Activated T-cell treated with anti-CD3 and anti-CD28 coated beads, Interleukin-2, amount 50 U/mL, for 24 hours (primary cell): ENCODE results near the gene MSI2.
"Not testable (repeated sequence)": the region's sequence is repeated elsewhere in the genome, so short reads cannot be mapped to it uniquely, and the experiment has no call there.

Experiments
- DNase-seq: peaks from one replicate; pipeline ENCODE4 v3.0.0-alpha.2; 2020
- H3K27ac Mint-ChIP-seq: 2 replicates; pipeline ENCODE4 v1.8.0; 2020; ENCODE audit warnings: mild to moderate bottlenecking, mixed read lengths
- H3K27me3 Mint-ChIP-seq: 2 replicates; pipeline ENCODE4 v1.8.0; 2020; ENCODE audit warnings: mixed read lengths
- H3K36me3 Mint-ChIP-seq: 2 replicates; pipeline ENCODE4 v1.8.0; 2020; ENCODE audit warnings: low read depth, mixed read lengths
- H3K4me1 Mint-ChIP-seq: 2 replicates; pipeline ENCODE4 v1.8.0; 2020; ENCODE audit warnings: low read depth, mixed read lengths
- H3K4me3 Mint-ChIP-seq: 2 replicates; pipeline ENCODE4 v1.8.0; 2020; ENCODE audit warnings: mild to moderate bottlenecking, moderate library complexity, mixed read lengths
- H3K9me3 Mint-ChIP-seq: 2 replicates; pipeline ENCODE4 v1.8.0; 2020; ENCODE audit warnings: mixed read lengths

MSI2 gene

DNA sequence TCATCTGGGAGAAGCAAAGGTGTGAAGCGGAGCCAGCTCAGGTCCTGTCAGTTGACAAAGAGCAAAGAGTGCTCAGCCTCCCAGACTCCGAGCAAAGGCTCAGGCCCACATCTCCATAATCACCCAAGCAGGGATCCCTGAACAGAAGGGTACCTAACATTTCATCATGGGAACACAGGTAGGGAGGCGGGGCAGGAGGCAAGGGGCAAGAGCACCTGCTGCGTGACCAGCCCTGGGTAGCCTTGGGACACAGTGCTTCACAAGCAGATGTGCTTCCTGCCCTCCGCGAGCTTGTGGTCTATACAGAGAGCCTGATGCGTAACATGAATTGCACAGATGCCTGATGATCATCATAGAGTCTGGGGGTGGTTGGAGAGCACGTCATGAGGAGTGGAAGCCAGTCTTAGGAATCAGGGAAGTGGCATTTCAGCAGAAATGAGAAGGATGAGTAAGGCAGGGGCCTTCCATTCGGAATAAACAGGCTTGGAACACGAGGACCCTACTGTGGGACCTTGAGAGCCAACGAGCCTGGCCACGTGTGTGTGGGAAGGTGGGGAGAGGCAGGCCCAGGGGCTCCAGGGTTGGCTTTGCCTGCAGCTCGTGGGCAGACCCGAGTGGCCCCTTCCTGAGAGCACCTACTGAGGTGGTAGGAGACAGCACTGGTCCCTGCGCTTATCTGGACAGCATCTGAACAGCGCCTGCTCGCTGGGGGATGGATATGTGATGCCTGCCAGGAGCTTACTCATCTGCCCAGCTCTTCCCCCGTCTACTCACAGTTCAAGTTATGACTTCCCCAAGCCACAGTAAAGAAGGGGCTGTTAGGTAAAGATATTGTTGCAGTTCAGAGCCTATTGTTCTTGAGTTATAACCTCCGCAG lies 363.0 kb downstream of the MSI2 start:
- Mint-ChIP-seq H3K36me3 (peaks cover 51% of the 10 kb centered on the region), H3K27me3 (no peaks in the 10 kb centered on the region), H3K9me3 (no peaks in the 10 kb centered on the region), H3K4me3 (no peak overlapping the region), H3K27ac (peak overlapping the region; percentile 29), H3K4me1 (peaks cover 27% of the 10 kb centered on the region)
- no peak for DNase-seq

GRCh38 chr17:57620576-57620975 lies 364.3 kb downstream of the MSI2 start:
- no peaks in the 10 kb centered on the region for H3K9me3 Mint-ChIP-seq
- no peak overlapping the region for H3K27ac Mint-ChIP-seq
- H3K36me3 Mint-ChIP-seq, result peaks cover 51% of the 10 kb centered on the region
- no peak overlapping the region for H3K4me3 Mint-ChIP-seq
- no peaks in the 10 kb centered on the region for H3K27me3 Mint-ChIP-seq
- no peak for DNase-seq
- H3K4me1 Mint-ChIP-seq, result peaks cover 30% of the 10 kb centered on the region

DNA sequence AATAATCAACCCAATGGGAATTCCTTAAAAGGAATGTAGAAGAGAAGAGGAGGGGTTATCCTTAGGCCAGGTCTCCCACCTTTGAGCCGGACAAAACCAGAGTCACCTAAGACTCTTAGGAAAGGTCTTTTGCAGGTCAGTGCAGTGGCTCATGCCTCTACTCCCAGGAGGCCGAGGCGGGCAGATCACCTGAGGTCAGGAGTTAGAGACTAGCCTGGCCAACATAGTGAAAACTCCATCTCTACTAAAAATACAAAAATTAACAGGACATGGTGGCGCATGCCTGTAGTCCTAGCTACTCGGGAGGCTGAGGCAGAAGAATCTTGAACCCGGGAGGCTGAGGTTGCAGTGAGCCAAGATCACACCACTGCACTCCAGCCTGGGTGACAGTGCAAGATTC lies 365.5 kb downstream of the MSI2 start:
- not testable (repeated sequence) for DNase-seq, H3K27ac Mint-ChIP-seq, H3K9me3 Mint-ChIP-seq, H3K27me3 Mint-ChIP-seq, H3K4me3 Mint-ChIP-seq
- Mint-ChIP-seq H3K4me1 (peaks cover 30% of the 10 kb centered on the region), H3K36me3 (peaks cover 41% of the 10 kb centered on the region)

GRCh38 chr17:57622306-57622682 lies 366.0 kb downstream of the MSI2 start:
- DNase-seq, result no peak
- H3K4me1 Mint-ChIP-seq, result peaks cover 30% of the 10 kb centered on the region
- H3K36me3 Mint-ChIP-seq, result peaks cover 38% of the 10 kb centered on the region
- no peaks in the 10 kb centered on the region for H3K9me3 Mint-ChIP-seq
- no peaks in the 10 kb centered on the region for H3K27me3 Mint-ChIP-seq
- peak overlapping the region; percentile 71 for H3K27ac Mint-ChIP-seq
- no peak overlapping the region for H3K4me3 Mint-ChIP-seq

DNA sequence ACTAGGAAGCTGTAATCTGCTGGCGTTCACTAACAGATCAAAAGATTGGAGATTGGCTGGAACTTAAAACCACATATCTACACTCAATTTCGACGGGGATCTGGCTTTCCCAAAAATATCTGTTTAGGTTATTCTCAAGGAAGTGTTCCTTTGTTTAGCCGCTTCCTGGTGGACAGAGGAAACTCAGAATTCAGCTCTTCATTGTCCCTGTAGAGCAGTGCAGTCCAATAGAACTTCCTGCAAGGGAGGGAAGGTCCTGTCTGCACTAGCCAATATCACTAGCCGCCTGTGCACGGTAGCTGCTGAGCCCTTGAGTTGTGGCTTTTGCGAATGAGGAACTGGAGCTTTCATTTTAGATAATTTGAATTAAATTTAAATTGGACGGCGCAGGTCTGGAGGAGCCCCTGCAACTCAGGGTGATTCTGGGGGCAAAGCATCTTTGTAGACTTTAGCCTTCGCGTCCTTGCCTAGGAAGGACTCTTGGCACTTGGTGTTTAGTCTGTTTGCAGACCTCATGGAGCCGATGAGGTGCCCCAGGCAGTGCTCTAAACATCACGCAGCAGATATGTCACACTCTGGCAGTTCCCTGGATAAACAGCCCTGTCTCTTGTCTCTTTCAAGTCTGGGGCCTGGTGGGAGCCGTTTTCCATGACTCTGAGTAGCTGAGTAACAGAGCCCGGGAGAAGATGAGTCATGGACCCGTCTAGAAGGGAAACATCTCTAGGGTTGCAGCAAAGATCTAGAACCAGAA lies 366.5 kb downstream of the MSI2 start:
- Mint-ChIP-seq H3K27ac (peak overlapping the region; percentile 71), H3K4me3 (no peak overlapping the region), H3K4me1 (peaks cover 30% of the 10 kb centered on the region), H3K36me3 (peaks cover 38% of the 10 kb centered on the region), H3K27me3 (no peaks in the 10 kb centered on the region), H3K9me3 (no peaks in the 10 kb centered on the region)
- DNase-seq, result no peak

- Mint-ChIP-seq H3K4me3 (no peak overlapping the region), H3K4me1 (peaks cover 30% of the 10 kb centered on the region), H3K27ac (peak overlapping the region; percentile 71), H3K9me3 (no peaks in the 10 kb centered on the region), H3K36me3 (peaks cover 43% of the 10 kb centered on the region), H3K27me3 (no peaks in the 10 kb centered on the region)
- DNase-seq, result no peak
These were observed 367.3 kb downstream of the MSI2 start for GRCh38 chr17:57623620-57624019.

- Mint-ChIP-seq H3K4me1 (peaks cover 24% of the 10 kb centered on the region), H3K9me3 (no peaks in the 10 kb centered on the region)
These were observed 368.1 kb downstream of the MSI2 start for GRCh38 chr17:57624386-57624785.

GRCh38 chr17:57625511-57625910 lies 369.2 kb downstream of the MSI2 start:
- no peak overlapping the region for H3K4me3 Mint-ChIP-seq
- peaks cover 43% of the 10 kb centered on the region for H3K36me3 Mint-ChIP-seq
- H3K9me3 Mint-ChIP-seq, result no peaks in the 10 kb centered on the region
- H3K27ac Mint-ChIP-seq, result no peak overlapping the region
- peaks cover 21% of the 10 kb centered on the region for H3K4me1 Mint-ChIP-seq
- H3K27me3 Mint-ChIP-seq, result no peaks in the 10 kb centered on the region
- no peak for DNase-seq

More at GRCh38 chr17:57624386-57624785, 368.1 kb downstream of the MSI2 start:
- Mint-ChIP-seq H3K4me3 (no peak overlapping the region), H3K27me3 (no peaks in the 10 kb centered on the region), H3K27ac (peak overlapping the region; percentile 4), H3K36me3 (peaks cover 43% of the 10 kb centered on the region)
- DNase-seq, result no peak

- Mint-ChIP-seq H3K36me3 (peaks cover 46% of the 10 kb centered on the region), H3K27ac (peak overlapping the region; percentile 8), H3K4me1 (peaks cover 21% of the 10 kb centered on the region), H3K27me3 (no peaks in the 10 kb centered on the region), H3K4me3 (no peak overlapping the region), H3K9me3 (no peaks in the 10 kb centered on the region)
- no peak for DNase-seq
These were observed 369.6 kb downstream of the MSI2 start for GRCh38 chr17:57625957-57626356.

DNA sequence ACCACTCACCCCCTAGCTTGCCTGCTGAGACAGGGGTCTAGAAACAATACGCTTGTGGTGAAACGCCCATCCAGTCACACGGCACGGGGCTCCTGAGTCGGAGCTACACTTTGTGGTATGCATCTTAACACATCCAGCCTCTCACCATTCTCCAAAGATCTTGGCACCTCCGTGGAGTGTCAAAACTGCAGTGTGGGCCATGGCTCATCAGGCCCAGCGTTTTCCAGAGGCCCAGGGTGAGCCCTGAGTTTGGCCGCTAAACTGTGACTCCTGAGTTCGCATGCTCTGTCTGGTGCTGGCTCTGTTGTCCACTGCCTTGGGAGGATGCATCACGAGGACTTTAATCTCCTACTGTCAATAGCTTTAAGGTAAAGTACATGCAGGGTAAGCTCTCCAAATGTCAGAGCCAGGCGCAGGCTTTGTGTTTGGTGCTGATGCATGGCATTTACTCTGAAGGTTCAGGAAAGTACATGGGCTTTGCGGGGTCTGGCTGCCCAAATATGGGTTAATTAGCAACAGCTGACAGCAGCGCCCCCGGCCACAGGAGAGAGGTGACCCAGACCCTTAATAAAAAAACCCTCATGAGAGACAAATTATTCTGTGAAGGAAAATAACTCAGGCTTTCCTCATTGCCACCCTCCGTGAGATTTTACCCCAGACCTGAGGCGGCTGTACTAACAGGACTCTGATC lies 370.3 kb downstream of the MSI2 start:
- Mint-ChIP-seq H3K9me3 (no peaks in the 10 kb centered on the region), H3K27ac (peak overlapping the region; percentile 2), H3K4me1 (peaks cover 21% of the 10 kb centered on the region), H3K27me3 (no peaks in the 10 kb centered on the region), H3K36me3 (peaks cover 50% of the 10 kb centered on the region), H3K4me3 (no peak overlapping the region)
- DNase-seq, result no peak

DNA sequence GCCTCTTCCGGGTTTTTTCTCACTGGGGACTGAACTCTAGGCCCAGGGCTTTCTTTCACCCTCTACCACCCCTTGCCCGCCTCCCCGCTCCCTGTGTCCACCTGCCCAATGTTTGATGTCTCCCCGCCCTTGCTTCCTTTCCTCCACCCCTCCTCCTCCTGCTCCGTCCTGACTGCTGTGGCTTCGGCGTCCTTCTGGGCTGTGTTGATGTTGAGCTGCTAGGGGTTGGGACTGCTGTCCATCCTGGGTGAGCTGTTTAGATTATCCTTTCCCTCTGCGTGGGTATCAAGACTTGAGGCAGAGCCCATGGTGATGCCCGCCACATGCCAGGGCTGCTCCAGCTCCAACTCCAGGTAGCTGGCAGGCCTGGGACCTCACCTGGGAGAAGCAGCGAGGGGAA lies 371.3 kb downstream of the MSI2 start:
- Mint-ChIP-seq H3K4me3 (no peak overlapping the region), H3K4me1 (peaks cover 16% of the 10 kb centered on the region), H3K9me3 (no peaks in the 10 kb centered on the region), H3K27me3 (no peaks in the 10 kb centered on the region), H3K36me3 (peaks cover 59% of the 10 kb centered on the region), H3K27ac (no peak overlapping the region)
- DNase-seq, result no peak

GRCh38 chr17:57628421-57628820 lies 372.1 kb downstream of the MSI2 start:
- no peak for DNase-seq
- Mint-ChIP-seq H3K27me3 (no peaks in the 10 kb centered on the region), H3K9me3 (no peaks in the 10 kb centered on the region), H3K4me3 (no peak overlapping the region), H3K27ac (no peak overlapping the region), H3K36me3 (peaks cover 66% of the 10 kb centered on the region), H3K4me1 (peaks cover 8% of the 10 kb centered on the region)

DNA sequence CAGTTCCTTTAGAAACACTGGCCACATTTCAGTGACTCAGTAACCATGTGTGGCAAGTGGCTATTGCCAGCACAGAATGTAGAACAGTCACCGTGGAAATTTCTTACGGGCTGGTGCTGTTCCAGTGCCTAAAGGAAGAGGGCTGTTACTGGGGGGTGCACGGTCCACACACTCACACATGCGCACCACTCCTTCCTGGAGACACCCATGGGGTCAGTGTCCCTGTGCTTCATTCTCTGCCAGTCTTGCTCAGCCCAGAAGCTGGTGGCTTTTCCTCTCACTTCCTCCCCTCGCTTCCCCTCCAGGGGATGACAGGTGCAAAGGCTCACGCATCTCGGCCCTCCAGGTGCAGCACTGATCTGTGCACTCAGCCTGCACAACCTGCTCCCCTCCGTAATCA lies 373.1 kb downstream of the MSI2 start:
- no peak overlapping the region for H3K27ac Mint-ChIP-seq
- H3K27me3 Mint-ChIP-seq, result no peaks in the 10 kb centered on the region
- H3K4me3 Mint-ChIP-seq, result no peak overlapping the region
- peaks cover 71% of the 10 kb centered on the region for H3K36me3 Mint-ChIP-seq
- peaks cover 2% of the 10 kb centered on the region for H3K4me1 Mint-ChIP-seq
- H3K9me3 Mint-ChIP-seq, result no peaks in the 10 kb centered on the region
- no peak for DNase-seq

DNA sequence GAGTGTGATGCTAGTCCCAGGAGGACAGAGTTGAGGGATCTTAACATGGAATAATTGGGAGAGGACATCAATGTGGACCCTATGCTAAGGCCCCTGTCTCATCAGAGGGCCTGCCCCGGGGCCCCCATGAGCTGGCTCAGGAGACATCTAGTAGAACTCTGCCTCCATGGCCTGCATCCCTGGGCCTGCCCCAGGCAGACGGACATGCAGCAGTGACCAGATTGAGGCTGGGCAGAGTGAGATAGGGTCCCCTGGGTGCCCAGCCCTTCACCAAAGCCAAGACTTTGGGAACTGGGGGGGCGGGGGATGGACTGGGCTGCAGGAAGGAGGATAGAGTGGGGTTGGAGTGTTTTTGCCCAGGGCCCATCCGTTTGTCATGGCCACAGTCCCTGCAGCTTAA lies 373.6 kb downstream of the MSI2 start:
- Mint-ChIP-seq H3K36me3 (peaks cover 73% of the 10 kb centered on the region), H3K9me3 (no peaks in the 10 kb centered on the region), H3K4me1 (no peaks in the 10 kb centered on the region), H3K27me3 (no peaks in the 10 kb centered on the region), H3K4me3 (no peak overlapping the region), H3K27ac (no peak overlapping the region)
- no peak for DNase-seq
